Heart left ventricle (tissue), 13 donors: ENCODE data around the gene FBXL3.

Source experiments
- CTCF ChIP-seq, 12 donors: fragments of 200-600 bp; sonication (generic) in 4 of 12; IDR thresholded peaks; one replicate each; pipeline versions ENCODE4 v1.5.0 to v1.8.0; 2018 to 2022; ENCODE audit warnings: antibody characterized with exemption in 12 of 12, mild to moderate bottlenecking in 5 of 12
- POLR2A ChIP-seq, 2 donors: fragments of 450-650 bp; IDR thresholded peaks; one replicate each; pipeline ENCODE4 v1.6.1; 2017; ENCODE audit warnings: antibody characterized with exemption in 2 of 2, mild to moderate bottlenecking in 2 of 2, moderate library complexity in 2 of 2
- donor health status: ischemic (EF 13 %, LVEDD 7.1; RV severe dilation, severe dysfunction).
- donor health status: DM: no; HTN: yes; CAD: no.
- donor health status: DM: no; HTN: no; CAD: no.
- donor health status: ischemic (EF 25% LVEDD 6.9; RV normal size, moderate dysfunction).
- donor health status: ischemic (EF 25% LVEDD 5.7; RV mildly dilated, moderate dysfunction).
- donor health status: ischemic (EF 35%, LVEDD 5.7; RV mildly dilated, moderate dysfunction).
- donor health status: nonischemic (EF 11% LVEDD 7.7; RV severe dilation, severe dysfunction).
- donor health status: DM: yes; HTN: yes; CAD: no.
- donor health status: PGD.
- donor health status: ischemic (EF 29% LVEDD 5.4; RV normal size, mild dysfunction).
- donor health status: nonischemic (EF 23%, LVEDD 6.1; RV moderate dilation, normal function).

- TF ChIP-seq CTCF (IDR thresholded peaks at IDR 0.05) (no peak), POLR2A (IDR thresholded peaks at IDR 0.05) (no peak)
Observed at GRCh38 chr13:76967031-76967430, 59.9 kb downstream of the FBXL3 start.
